Endothelial cell of umbilical vein (primary cell): ENCODE results near the gene TCAP. TPM values are rescaled to one million over a fixed set of nuclear protein-coding genes. Genes with fewer than 3 reads are reported as not detected.

Source experiments
- BruUV-seq: library from RNA; stranded (reverse); fragments of 400-500 nt; replicated peaks from 2 replicates; lab custom pipeline; 2021; lab: Mats Ljungman, UMichigan
- CTCF ChIA-PET: fragments of 300-600, 350-600 bp; sonication (Branson Sonifier 250); formaldehyde crosslinking; loops from one replicate; lab custom pipeline; 2021; ENCODE audit warnings: antibody characterized with exemption, inconsistent platforms; lab: Charles Lee
- POLR2A ChIA-PET: fragments of 300-600, 350-600 bp; sonication (Branson Sonifier 250); formaldehyde crosslinking; loops from one replicate; lab custom pipeline; 2021; ENCODE audit warnings: antibody characterized with exemption, inconsistent platforms; lab: Charles Lee
- DNase-seq: peaks from one replicate; pipeline ENCODE4 v3.0.0-alpha.2; 2011; ENCODE audit warnings: low read depth, low spot score
- FAIRE-seq: peaks from 2 replicates; lab custom pipeline; 2011; peaks lifted over from hg19 to GRCh38; lab: Jason Lieb, UNC
- H2AFZ ChIP-seq: 2 replicates; pipeline ENCODE4 v1.6.0; 2012; ENCODE audit warnings: low read depth, low read length, control low read depth, inconsistent platforms
- H3K27ac ChIP-seq: 2 replicates; pipeline ENCODE4 v1.5.1; 2011; ENCODE audit warnings: low read depth, mild to moderate bottlenecking, control low read depth, low read length, moderate library complexity; ENCODE audit not compliant: insufficient read depth
- H3K27me3 ChIP-seq, 2 experiments: 2 replicates each; pipeline versions ENCODE4 v1.6.0 to v1.6.1; 2011; ENCODE audit warnings: low read length in 2 of 2, mixed read lengths in 1 of 2; ENCODE audit not compliant: control insufficient read depth in 2 of 2, insufficient read depth in 2 of 2
- H3K36me3 ChIP-seq, 2 experiments: 2 replicates in 1 of 2; 3 replicates in 1 of 2; pipeline ENCODE4 v1.5.1; 2011; ENCODE audit warnings: low read length in 2 of 2, mild to moderate bottlenecking in 1 of 2, moderate library complexity in 1 of 2; ENCODE audit not compliant: control insufficient read depth in 2 of 2, insufficient read depth in 2 of 2; ENCODE audit errors: extremely low read depth in 1 of 2
- H3K4me1 ChIP-seq: 3 replicates; pipeline ENCODE4 v1.5.1; 2011; ENCODE audit warnings: mild to moderate bottlenecking, low read length; ENCODE audit not compliant: control insufficient read depth, insufficient read depth; ENCODE audit errors: extremely low read depth
- H3K4me2 ChIP-seq: 2 replicates; pipeline ENCODE4 v1.6.1; 2011; ENCODE audit warnings: low read length, control low read depth, mixed read lengths; ENCODE audit not compliant: insufficient read depth
- H3K4me3 ChIP-seq, 3 experiments: fragments of 200-600 bp in 1 of 3; sonication (generic), shearing (Covaris generic) in 1 of 3; replicated peaks in 1 of 3; 2 replicates each; pipeline ENCODE4 v1.5.1; 2011 to 2016; ENCODE audit warnings: control low read depth in 3 of 3, low read length in 3 of 3, mild to moderate bottlenecking in 2 of 3, inconsistent platforms in 1 of 3, low read depth in 1 of 3, moderate library complexity in 1 of 3; ENCODE audit not compliant: insufficient read depth in 1 of 3
- H3K79me2 ChIP-seq: 2 replicates; pipeline ENCODE4 v1.6.0; 2012; ENCODE audit warnings: low read length, inconsistent platforms; ENCODE audit not compliant: control insufficient read depth, insufficient read depth
- H3K9ac ChIP-seq: replicated peaks from 2 replicates; pipeline ENCODE3; 2011; ENCODE audit warnings: low read length, control low read depth; ENCODE audit not compliant: insufficient read depth; ENCODE audit errors: extremely low read depth
- H3K9me1 ChIP-seq: replicated peaks from 3 replicates; pipeline ENCODE4 v1.6.0; 2011; ENCODE audit warnings: mild to moderate bottlenecking, low read length; ENCODE audit not compliant: control insufficient read depth, insufficient read depth; ENCODE audit errors: extremely low read depth
- H3K9me3 ChIP-seq: replicated peaks from 2 replicates; pipeline ENCODE4 v1.5.1; 2012; ENCODE audit warnings: low read length, inconsistent platforms; ENCODE audit not compliant: control insufficient read depth, insufficient read depth
- H4K20me1 ChIP-seq: replicated peaks from 2 replicates; pipeline ENCODE3; 2011; ENCODE audit warnings: mild to moderate bottlenecking, low read length; ENCODE audit not compliant: control insufficient read depth, insufficient read depth; ENCODE audit errors: extremely low read depth
- EZH2 ChIP-seq: IDR thresholded peaks from 2 replicates; pipeline ENCODE4 v1.6.1; 2012; ENCODE audit warnings: borderline replicate concordance, low read depth, mild to moderate bottlenecking, moderate library complexity, low read length, inconsistent platforms; ENCODE audit not compliant: severe bottlenecking
- FOS ChIP-seq: IDR thresholded peaks from 2 replicates; pipeline ENCODE4 v1.6.1; 2011; ENCODE audit warnings: mild to moderate bottlenecking, low read length, moderate library complexity, borderline replicate concordance; ENCODE audit not compliant: insufficient read depth
- GATA2 ChIP-seq: IDR thresholded peaks from 2 replicates; pipeline ENCODE4 v1.7.0; 2011; ENCODE audit warnings: low read depth, mild to moderate bottlenecking, moderate library complexity, mixed read lengths, low read length; ENCODE audit not compliant: insufficient read length, insufficient read depth
- JUN ChIP-seq: IDR thresholded peaks from 2 replicates; pipeline ENCODE4 v1.6.1; 2011; ENCODE audit warnings: borderline replicate concordance, low read depth; ENCODE audit not compliant: insufficient read length, insufficient read depth
- MYC ChIP-seq: IDR thresholded peaks from one replicate; pipeline ENCODE4 v1.6.1; 2011; ENCODE audit warnings: mild to moderate bottlenecking, low read depth, low read length
- POLR2A ChIP-seq: IDR thresholded peaks from 2 replicates; pipeline ENCODE4 v1.6.1; 2012; ENCODE audit warnings: low read depth, mild to moderate bottlenecking, control low read depth, low read length
- POLR2AphosphoS5 ChIP-seq: IDR thresholded peaks from 2 replicates; pipeline ENCODE4 v1.6.1; 2012; ENCODE audit warnings: low read depth, mild to moderate bottlenecking, control low read depth, low read length, moderate library complexity; ENCODE audit not compliant: insufficient read depth
- dilution Hi-C: fragments of 300-500 bp; cut with MboI; formaldehyde crosslinking; loops from one replicate; pipeline ENCODE4 v1.15.0; 2019; ENCODE audit warnings: low sequenced_read_pairs; ENCODE audit not compliant: extremely low pct_ligation_motif_present
- intact Hi-C: fragments of 100-400 bp; cut with micrococcal nuclease; formaldehyde crosslinking; loops from one replicate; pipeline ENCODE4 v1.10.0; 2022
- polyA plus RNA-seq, 4 experiments: library from polyadenylated mRNA; depleted of rRNA in 3 of 4; stranded (reverse) in 3 of 4; unstranded in 1 of 4; fragments of >200 nt; gene quantifications; 2 replicates each; pipeline versions ENCODE4 v1.2.1 to v1.2.3, GENCODE V29; 2011 to 2012; ENCODE audit warnings: missing spikeins in 1 of 4
- total RNA-seq: library from RNA; stranded (reverse); gene quantifications from 2 replicates; pipeline ENCODE4 v1.2.3, GENCODE V29; 2021
- TF ChIP-seq, protein P1 (sequence below), 2 donors: IDR thresholded peaks; 1 replicate in 1 of 2; 2 replicates in 1 of 2; pipeline ENCODE4 v1.5.1; 2011; ENCODE audit warnings: low read length in 2 of 2, mild to moderate bottlenecking in 2 of 2, moderate library complexity in 2 of 2, control low read depth in 1 of 2, inconsistent platforms in 1 of 2, low read depth in 1 of 2; ENCODE audit not compliant: insufficient read depth in 1 of 2; ENCODE audit errors: extremely low read depth in 1 of 2
- TF ChIP-seq, protein P2 (sequence below): IDR thresholded peaks from 2 replicates; pipeline ENCODE4 v1.6.1; 2011; ENCODE audit not compliant: insufficient read depth, insufficient read length

Gene TCAP
- total and polyA plus RNA-seq, 2 donors (not counting 3 experiments of a cell fraction or from before 2014, with no cell fraction given): 0.51 to 0.93 TPM

DNA sequence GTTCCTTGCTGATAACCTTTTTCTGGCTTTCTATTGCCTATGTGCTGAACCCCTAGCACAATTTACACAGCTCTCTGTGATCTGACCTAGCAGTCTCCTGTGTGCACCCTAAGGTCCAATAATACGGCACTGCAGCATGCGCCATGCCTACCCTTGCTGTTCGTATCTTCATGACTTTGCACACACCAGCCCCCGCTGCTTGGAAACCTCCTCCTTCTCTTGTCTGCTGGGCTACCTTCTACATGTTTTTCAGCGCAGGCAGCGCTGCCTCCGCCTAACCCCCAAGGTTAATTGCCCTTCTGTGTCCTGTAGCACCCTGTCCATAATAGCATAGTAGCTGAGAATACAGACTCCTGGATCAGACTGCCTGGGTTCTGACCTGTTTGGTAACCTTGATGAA lies 26.8 kb upstream of the TCAP start:
- Histone ChIP-seq H2AFZ (no peak overlapping the region), H3K4me3 (peak overlapping the region in 1 of 3 experiments; percentile 91), H3K9me1 (no peaks in the 10 kb centered on the region), H3K79me2 (peaks cover 19% of the 10 kb centered on the region), H3K4me2 (peak overlapping the region; percentile 81), H3K9me3 (no peaks in the 10 kb centered on the region), H3K4me1 (peaks cover 19% of the 10 kb centered on the region), H3K9ac (no peak overlapping the region), H3K27ac (no peak overlapping the region), H3K27me3 (no peaks in the 10 kb centered on the region), H3K36me3 (no peaks in the 10 kb centered on the region), H4K20me1 (no peaks in the 10 kb centered on the region)
- FAIRE-seq (no peak), DNase-seq (no peak)
- no TSS peak for BruUV-seq
- POLR2A ChIA-PET: no interaction called here
- dilution Hi-C loops: loop anchor here (10.0 kb wide), 1 partner anchor 106 kb away; no protein-coding TSS in a partner anchor
- intact Hi-C loops: loop anchor here (5.0 kb wide), 1 partner anchor 114 kb away; no protein-coding TSS in a partner anchor
- no peak for TF ChIP-seq GATA2
- no peak for TF ChIP-seq POLR2AphosphoS5
- TF ChIP-seq POLR2A: no peak
- no peak for TF ChIP-seq JUN
- TF ChIP-seq, protein P1, sequence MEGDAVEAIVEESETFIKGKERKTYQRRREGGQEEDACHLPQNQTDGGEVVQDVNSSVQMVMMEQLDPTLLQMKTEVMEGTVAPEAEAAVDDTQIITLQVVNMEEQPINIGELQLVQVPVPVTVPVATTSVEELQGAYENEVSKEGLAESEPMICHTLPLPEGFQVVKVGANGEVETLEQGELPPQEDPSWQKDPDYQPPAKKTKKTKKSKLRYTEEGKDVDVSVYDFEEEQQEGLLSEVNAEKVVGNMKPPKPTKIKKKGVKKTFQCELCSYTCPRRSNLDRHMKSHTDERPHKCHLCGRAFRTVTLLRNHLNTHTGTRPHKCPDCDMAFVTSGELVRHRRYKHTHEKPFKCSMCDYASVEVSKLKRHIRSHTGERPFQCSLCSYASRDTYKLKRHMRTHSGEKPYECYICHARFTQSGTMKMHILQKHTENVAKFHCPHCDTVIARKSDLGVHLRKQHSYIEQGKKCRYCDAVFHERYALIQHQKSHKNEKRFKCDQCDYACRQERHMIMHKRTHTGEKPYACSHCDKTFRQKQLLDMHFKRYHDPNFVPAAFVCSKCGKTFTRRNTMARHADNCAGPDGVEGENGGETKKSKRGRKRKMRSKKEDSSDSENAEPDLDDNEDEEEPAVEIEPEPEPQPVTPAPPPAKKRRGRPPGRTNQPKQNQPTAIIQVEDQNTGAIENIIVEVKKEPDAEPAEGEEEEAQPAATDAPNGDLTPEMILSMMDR (IDR thresholded peaks at IDR 0.05; ENCODE audit: extremely low read depth in 1 of 2, insufficient read depth in 1 of 2, low read depth in 1 of 2, low read length in 2 of 2): no peak
- TF ChIP-seq FOS: no peak
- TF ChIP-seq, protein P2, sequence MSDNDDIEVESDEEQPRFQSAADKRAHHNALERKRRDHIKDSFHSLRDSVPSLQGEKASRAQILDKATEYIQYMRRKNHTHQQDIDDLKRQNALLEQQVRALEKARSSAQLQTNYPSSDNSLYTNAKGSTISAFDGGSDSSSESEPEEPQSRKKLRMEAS: no peak
- TF ChIP-seq EZH2: no peak
- no peak for TF ChIP-seq MYC
- CTCF ChIA-PET: interaction anchor here (1.0 to 2.0 kb wide), 9 partner anchors 10 to 34 kb away, joined by 3 to 19 read pairs (median 5); partner anchors contain the start of gene PNMT
